IMR-90 (cell line): ENCODE measurements around the gene SENP5. TPM values are rescaled to one million over a fixed set of nuclear protein-coding genes. Genes with fewer than 3 reads are reported as not detected.

Experiments used
- ATAC-seq: fragments of 200-7000 bp; cut with Tn5 transposase; 2 replicates; pipeline ENCODE4 v1.9.1; 2020; ENCODE audit warnings: low read depth, mild to moderate bottlenecking, moderate library complexity
- BruUV-seq: library from RNA; stranded (reverse); fragments of 400-500 nt; replicated peaks from 2 replicates; lab custom pipeline; 2021; lab: Mats Ljungman, UMichigan
- CTCF ChIA-PET: fragments of 300-600 bp; formaldehyde crosslinking; extraction: SDS; loops from one replicate; lab custom pipeline; 2021; ENCODE audit warnings: antibody characterized with exemption; lab: Yijun Ruan, JAX
- POLR2A ChIA-PET: fragments of 300-600 bp; sonication (Branson Sonifier 250); formaldehyde crosslinking; loops from one replicate; lab custom pipeline; 2022; ENCODE audit warnings: antibody characterized with exemption; ENCODE audit not compliant: unreplicated experiment; lab: Charles Lee
- DNase-seq: peaks from one replicate; pipeline ENCODE4 v3.0.0; 2013
- H2AFZ ChIP-seq: replicated peaks from 2 replicates; pipeline ENCODE3; 2013; ENCODE audit warnings: low read length, mild to moderate bottlenecking; ENCODE audit not compliant: poor library complexity
- H2AK5ac ChIP-seq: 2 replicates; pipeline ENCODE4 v1.6.1; 2013; ENCODE audit warnings: low read depth, low read length, inconsistent platforms
- H2AK9ac ChIP-seq: replicated peaks from 2 replicates; pipeline ENCODE3; 2013; ENCODE audit warnings: mild to moderate bottlenecking, low read depth, low read length, moderate library complexity; ENCODE audit not compliant: poor library complexity
- H2BK120ac ChIP-seq: 2 replicates; pipeline ENCODE4 v1.6.1; 2013; ENCODE audit warnings: low read depth, low read length, inconsistent platforms
- H2BK15ac ChIP-seq: 3 replicates; pipeline ENCODE4 v1.6.1; 2013; ENCODE audit warnings: low read depth, low read length, inconsistent platforms
- H2BK20ac ChIP-seq: 2 replicates; pipeline ENCODE4 v1.6.1; 2013; ENCODE audit warnings: low read depth, mild to moderate bottlenecking, inconsistent platforms, low read length, moderate library complexity
- H2BK5ac ChIP-seq: 2 replicates; pipeline ENCODE4 v1.6.1; 2013; ENCODE audit warnings: mild to moderate bottlenecking, low read depth, low read length, inconsistent platforms; ENCODE audit not compliant: poor library complexity, severe bottlenecking
- H3K14ac ChIP-seq: replicated peaks from 2 replicates; pipeline ENCODE4 v1.6.1; 2013; ENCODE audit warnings: low read depth, low read length, inconsistent platforms
- H3K18ac ChIP-seq: 2 replicates; pipeline ENCODE4 v1.6.1; 2013; ENCODE audit warnings: low read depth, low read length, control low read depth
- H3K23ac ChIP-seq: 2 replicates; pipeline ENCODE4 v1.6.1; 2013; ENCODE audit warnings: low read depth, low read length, inconsistent platforms
- H3K27ac ChIP-seq: 2 replicates; pipeline ENCODE4 v1.5.1; 2013; ENCODE audit warnings: mild to moderate bottlenecking, control low read depth, low read length; ENCODE audit not compliant: insufficient read depth
- H3K27me3 ChIP-seq: 2 replicates; pipeline ENCODE4 v1.6.1; 2013; ENCODE audit warnings: low read length; ENCODE audit not compliant: control insufficient read depth, insufficient read depth
- H3K36me3 ChIP-seq: 2 replicates; pipeline ENCODE4 v1.6.1; 2013; ENCODE audit warnings: low read length, mixed read lengths; ENCODE audit not compliant: control insufficient read depth, insufficient read depth
- H3K4ac ChIP-seq: 2 replicates; pipeline ENCODE4 v1.6.1; 2013; ENCODE audit warnings: low read depth, low read length, inconsistent platforms
- H3K4me1 ChIP-seq: 2 replicates; pipeline ENCODE4 v1.6.1; 2013; ENCODE audit warnings: low read length, mixed read lengths; ENCODE audit not compliant: control insufficient read depth, insufficient read depth
- H3K4me2 ChIP-seq: 2 replicates; pipeline ENCODE4 v1.6.1; 2013; ENCODE audit warnings: low read depth, mild to moderate bottlenecking, control low read depth, low read length, moderate library complexity
- H3K4me3 ChIP-seq: 2 replicates; pipeline ENCODE4 v1.5.1; 2013; ENCODE audit warnings: low read depth, mild to moderate bottlenecking, control low read depth, low read length, moderate library complexity; ENCODE audit not compliant: insufficient read depth
- H3K56ac ChIP-seq: 2 replicates; pipeline ENCODE4 v1.6.1; 2013; ENCODE audit warnings: low read length, inconsistent platforms; ENCODE audit not compliant: insufficient read depth; ENCODE audit errors: extremely low read depth
- H3K79me1 ChIP-seq, 2 experiments: 2 replicates each; pipeline ENCODE4 v1.6.1; 2013; ENCODE audit warnings: low read length in 2 of 2, inconsistent platforms in 1 of 2, low read depth in 1 of 2
- H3K9ac ChIP-seq: 2 replicates; pipeline ENCODE4 v1.6.1; 2013; ENCODE audit warnings: low read depth, low read length, control low read depth
- H3K9me1 ChIP-seq: 2 replicates; pipeline ENCODE4 v1.6.1; 2013; ENCODE audit warnings: low read length, inconsistent platforms; ENCODE audit not compliant: insufficient read depth
- H3K9me3 ChIP-seq: 2 replicates; pipeline ENCODE4 v1.6.1; 2013; ENCODE audit warnings: low read length; ENCODE audit not compliant: control insufficient read depth, insufficient read depth
- H4K20me1 ChIP-seq: 2 replicates; pipeline ENCODE4 v1.6.1; 2013; ENCODE audit warnings: low read length, inconsistent platforms; ENCODE audit not compliant: insufficient read depth
- H4K5ac ChIP-seq: 2 replicates; pipeline ENCODE4 v1.6.1; 2013; ENCODE audit warnings: mild to moderate bottlenecking, low read depth, low read length, control low read depth
- H4K8ac ChIP-seq, 2 experiments: 2 replicates each; pipeline ENCODE4 v1.6.1; 2013; ENCODE audit warnings: low read depth in 2 of 2, low read length in 2 of 2, control low read depth in 1 of 2, inconsistent platforms in 1 of 2
- H4K91ac ChIP-seq: 2 replicates; pipeline ENCODE4 v1.6.1; 2013; ENCODE audit warnings: low read depth, low read length, inconsistent platforms; ENCODE audit not compliant: insufficient read depth
- CEBPB ChIP-seq: IDR thresholded peaks from 2 replicates; pipeline ENCODE4 v1.6.1; 2012; ENCODE audit warnings: low read depth, low read length, improper control_type of control experiment
- CHD1 ChIP-seq: IDR thresholded peaks from 2 replicates; pipeline ENCODE4 v1.6.1; 2012; ENCODE audit warnings: low read depth, low read length, improper control_type of control experiment
- ELK1 ChIP-seq: fragments of 150-350 bp; IDR thresholded peaks from 2 replicates; pipeline ENCODE4 v1.6.1; 2016; ENCODE audit warnings: low read depth, mild to moderate bottlenecking, low read length, moderate library complexity, borderline replicate concordance
- FOS ChIP-seq: fragments of 150-350 bp; IDR thresholded peaks from 2 replicates; pipeline ENCODE4 v1.6.1; 2016; ENCODE audit warnings: low read depth, low read length
- MAZ ChIP-seq: IDR thresholded peaks from 2 replicates; pipeline ENCODE4 v1.6.1; 2012; ENCODE audit warnings: low read depth, mild to moderate bottlenecking, low read length, improper control_type of control experiment, moderate library complexity, borderline replicate concordance
- MXI1 ChIP-seq: IDR thresholded peaks from 2 replicates; pipeline ENCODE4 v1.6.1; 2012; ENCODE audit warnings: low read depth, mild to moderate bottlenecking, low read length, moderate library complexity, borderline replicate concordance
- POLR2A ChIP-seq: IDR thresholded peaks from 2 replicates; pipeline ENCODE4 v1.6.1; 2012; ENCODE audit warnings: mild to moderate bottlenecking, low read depth, low read length
- RAD21 ChIP-seq: IDR thresholded peaks from 2 replicates; pipeline ENCODE4 v1.6.1; 2012; ENCODE audit warnings: low read length, improper control_type of control experiment
- RCOR1 ChIP-seq: IDR thresholded peaks from 2 replicates; pipeline ENCODE4 v1.6.1; 2012; ENCODE audit warnings: mild to moderate bottlenecking, low read length, improper control_type of control experiment; ENCODE audit not compliant: insufficient replicate concordance
- RFX5 ChIP-seq: IDR thresholded peaks from 2 replicates; pipeline ENCODE4 v1.8.0; 2012; ENCODE audit warnings: low read depth, mild to moderate bottlenecking, low read length, moderate library complexity
- SMC3 ChIP-seq: fragments of 150-350 bp; IDR thresholded peaks from 2 replicates; pipeline ENCODE4 v1.6.1; 2016; ENCODE audit warnings: low read depth, mild to moderate bottlenecking, antibody characterized with exemption, low read length, moderate library complexity
- USF2 ChIP-seq: fragments of 150-350 bp; IDR thresholded peaks from 2 replicates; pipeline ENCODE4 v1.6.1; 2017; ENCODE audit warnings: mild to moderate bottlenecking, antibody characterized with exemption, low read length, low read depth
- WGBS, 2 experiments: methylation state at CpG; one replicate each; pipeline versions ENCODE4 v1.1.5 to v1.1.7; 2013; ENCODE audit warnings: missing lambda C conversion rate in 2 of 2; ENCODE audit not compliant: insufficient read length in 1 of 2; ENCODE audit errors: extremely low coverage in 2 of 2; 5-methylcytosine and 5-hydroxymethylcytosine counted together
- dilution Hi-C: fragments of 300-500 bp; cut with HindIII; formaldehyde crosslinking; loops from one replicate; pipeline ENCODE4 v1.14.3; 2018; ENCODE audit warnings: low sequenced_read_pairs; ENCODE audit not compliant: unreplicated experiment
- in situ Hi-C: fragments of 300-500 bp; cut with MboI; formaldehyde crosslinking; loops from 3 replicates; pipeline ENCODE4 v1.14.3; 2019; ENCODE audit warnings: low sequenced_read_pairs, inconsistent platforms, mixed read lengths
- intact Hi-C: fragments of 100-400 bp; cut with micrococcal nuclease; formaldehyde crosslinking; loops from 2 replicates; pipeline ENCODE4 v1.10.0; 2022
- polyA plus RNA-seq, 3 experiments: library from polyadenylated mRNA; depleted of rRNA; stranded (reverse); fragments of >200 nt; gene quantifications; 2 replicates each; pipeline ENCODE4 v1.2.3, GENCODE V29; 2012; ENCODE audit warnings: low replicate concordance in 1 of 3
- total RNA-seq: library from RNA; depleted of rRNA; stranded (reverse); fragments of >200 nt; gene quantifications from 2 replicates; pipeline ENCODE4 v1.2.3, GENCODE V29; 2012

SENP5 gene
- total and polyA plus RNA-seq, 2 of the 4 experiments (the other 2 are of a cell fraction) = 7.4 to 44.4 TPM

DNA sequence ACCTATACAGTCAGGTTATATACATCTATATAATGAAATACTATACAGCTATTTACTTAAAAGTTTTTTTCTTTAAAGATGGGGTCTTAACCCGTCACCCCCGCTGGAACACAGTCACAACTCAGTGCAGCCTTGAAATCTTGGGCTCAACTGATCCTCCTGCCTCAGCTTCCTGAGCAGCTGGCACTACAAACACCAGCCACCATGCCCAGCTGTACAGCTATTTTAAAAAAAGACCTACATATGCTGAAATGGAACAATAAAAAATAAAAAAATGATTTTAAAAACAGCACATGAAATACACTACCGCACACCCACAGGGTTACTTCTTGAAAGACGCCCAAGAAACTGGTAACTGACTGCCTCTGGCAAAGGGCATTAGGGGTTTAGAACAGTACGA, 70.9 kb downstream of the SENP5 start:
- ATAC-seq = no peak
- H4K91ac ChIP-seq = no peak overlapping the region
- no peak overlapping the region for H3K18ac ChIP-seq
- no peak overlapping the region for H2BK20ac ChIP-seq
- peaks cover 15 to 48% of the 10 kb centered on the region in 2 experiments for H3K79me1 ChIP-seq
- no peaks in the 10 kb centered on the region; the same call in 1 of the 2 replicates for H3K9me1 ChIP-seq
- H4K5ac ChIP-seq = no peak overlapping the region
- no peak overlapping the region for H3K27ac ChIP-seq
- intact Hi-C loops (no loop called here), dilution Hi-C loops (no loop called here), in situ Hi-C loops (no loop called here)
- no peak overlapping the region for H2BK120ac ChIP-seq
- H2AFZ ChIP-seq = no peak overlapping the region
- H3K4me2 ChIP-seq = no peak overlapping the region
- H3K4me1 ChIP-seq = peaks cover 5% of the 10 kb centered on the region
- no peaks in the 10 kb centered on the region for H3K27me3 ChIP-seq
- POLR2A ChIA-PET = interaction anchor here (0.5 kb wide), 1 partner anchor 8 kb away, joined by 3 read pairs; no protein-coding TSS in a partner anchor
- no peak overlapping the region for H4K8ac ChIP-seq
- no peak overlapping the region for H2BK5ac ChIP-seq
- H3K23ac ChIP-seq = no peak overlapping the region
- CTCF ChIA-PET = no interaction called here
- H3K9ac ChIP-seq = no peak overlapping the region
- WGBS, 2 experiments = 80% methylated on average over 1 of the region's 5 CpGs; no CpG with 5 or more reads in 1 of the 2 experiments
- BruUV-seq = no TSS peak
- H3K4me3 ChIP-seq = no peak overlapping the region
- H3K36me3 ChIP-seq = peaks cover 35% of the 10 kb centered on the region
- no peak overlapping the region for H3K56ac ChIP-seq
- no peak overlapping the region for H2AK9ac ChIP-seq
- H3K9me3 ChIP-seq = no peaks in the 10 kb centered on the region
- H3K14ac ChIP-seq = no peak overlapping the region
- H3K4ac ChIP-seq = no peak overlapping the region
- H2AK5ac ChIP-seq = no peak overlapping the region
- H4K20me1 ChIP-seq = peaks cover 16% of the 10 kb centered on the region
- TF ChIP-seq USF2 = no peak
- TF ChIP-seq POLR2A = no peak
- TF ChIP-seq CEBPB = no peak
- TF ChIP-seq MXI1 = no peak
- no peak for TF ChIP-seq MAZ
- no peak for TF ChIP-seq RCOR1
- TF ChIP-seq RAD21 = no peak
- no peak for TF ChIP-seq RFX5
- TF ChIP-seq ELK1 = no peak
- TF ChIP-seq SMC3 = no peak
- TF ChIP-seq CHD1 = no peak
- no peak for TF ChIP-seq FOS
- H2BK15ac ChIP-seq = no peak overlapping the region
- no peak for DNase-seq
